Lower leg skin (tissue), 4 donors: ENCODE data around the gene ATP5MC2. TPM values are rescaled to one million over a fixed set of nuclear protein-coding genes. Genes with fewer than 3 reads are reported as not detected.

Experiments used
- DNase-seq, 2 donors: peaks; one replicate each; pipeline ENCODE4 v3.0.0-alpha.2; 2019; ENCODE audit warnings: low spot score in 2 of 2
- H3K4me3 ChIP-seq: fragments of 200-600 bp; sonication (generic); 2 replicates; pipeline ENCODE4 v1.5.1; 2017; ENCODE audit warnings: mild to moderate bottlenecking, low read depth; ENCODE audit not compliant: poor library complexity, severe bottlenecking
- CTCF ChIP-seq, 3 donors: fragments of 450-650 bp; IDR thresholded peaks; one replicate each; pipeline ENCODE4 v1.5.1; 2016; ENCODE audit warnings: antibody characterized with exemption in 3 of 3, mild to moderate bottlenecking in 3 of 3, moderate library complexity in 2 of 3
- POLR2A ChIP-seq, 2 donors: fragments of 450-650 bp; IDR thresholded peaks; one replicate each; pipeline ENCODE4 v1.6.1; 2016 to 2017; ENCODE audit warnings: antibody characterized with exemption in 2 of 2, mild to moderate bottlenecking in 1 of 2, moderate library complexity in 1 of 2
- WGBS, 2 donors: methylation state at CpG; one replicate each; pipeline ENCODE4 v1.1.5; 2018; 5-methylcytosine and 5-hydroxymethylcytosine counted together
- intact Hi-C: fragments of 100-400 bp; cut with DNase I; formaldehyde crosslinking; loops from one replicate; pipeline ENCODE4 v1.15.0; 2023; ENCODE audit warnings: low total_unique reads
- total RNA-seq, 4 donors: library from RNA; depleted of rRNA; stranded (reverse); fragments of >200 nt; gene quantifications; one replicate each; pipeline ENCODE4 v1.1.0, GENCODE V29; 2016

ATP5MC2 gene
- total RNA-seq, 4 donors from 2014 or later = 214 to 533 (median 318) TPM

- H3K4me3 ChIP-seq = no peak overlapping the region
- WGBS, 2 donors = 76 to 80% methylated on average over 4 of the region's 4 CpGs
- intact Hi-C loops = loop anchor here (5.0 kb wide), 1 partner anchor 39 kb away; no protein-coding TSS in a partner anchor
- TF ChIP-seq POLR2A (IDR thresholded peaks at IDR 0.05) (no peak), CTCF (IDR thresholded peaks at IDR 0.05) (no peak)
- DNase-seq = no peak
These were observed 27.9 kb upstream of the ATP5MC2 start for GRCh38 chr12:53703756-53704155.

- peak; percentile 78 to 97 for DNase-seq
- no peak for TF ChIP-seq POLR2A (IDR thresholded peaks at IDR 0.05)
- peak in 1 of 3 donors; percentile 87 for TF ChIP-seq CTCF (IDR thresholded peaks at IDR 0.05)
- intact Hi-C loops = loop anchor here (5.0 kb wide), 1 partner anchor 41 kb away; no protein-coding TSS in a partner anchor
- 4% methylated on average over 8 of the region's 8 CpGs for WGBS, 2 donors
- H3K4me3 ChIP-seq = no peak overlapping the region
These were observed 25.8 kb upstream of the ATP5MC2 start for GRCh38 chr12:53701518-53702264.

- no peak for DNase-seq
- H3K4me3 ChIP-seq = no peak overlapping the region
- intact Hi-C loops = loop anchor here (5.0 kb wide), 1 partner anchor 42 kb away; no protein-coding TSS in a partner anchor
- no peak for TF ChIP-seq CTCF (IDR thresholded peaks at IDR 0.05)
- TF ChIP-seq POLR2A (IDR thresholded peaks at IDR 0.05) = no peak
- 73 to 74% methylated on average over 6 of the region's 6 CpGs for WGBS, 2 donors
These were observed 24.7 kb upstream of the ATP5MC2 start for GRCh38 chr12:53700567-53700966.

GRCh38 chr12:53699678-53700025 is 23.8 kb upstream of the ATP5MC2 start:
- WGBS, 2 donors = 45 to 47% methylated on average over 5 of the region's 5 CpGs
- intact Hi-C loops = loop anchor here (5.0 kb wide), 1 partner anchor 43 kb away; no protein-coding TSS in a partner anchor
- DNase-seq = no peak

GRCh38 chr12:53698948-53699677 is 23.2 kb upstream of the ATP5MC2 start:
- 50 to 53% methylated on average over 3 of the region's 3 CpGs for WGBS, 2 donors
- DNase-seq = no peak
- intact Hi-C loops = no loop called here
- H3K4me3 ChIP-seq = no peak overlapping the region
- TF ChIP-seq CTCF (IDR thresholded peaks at IDR 0.05) = no peak
- no peak for TF ChIP-seq POLR2A (IDR thresholded peaks at IDR 0.05)

More at GRCh38 chr12:53699678-53700025, 23.8 kb upstream of the ATP5MC2 start:
- no peak overlapping the region for H3K4me3 ChIP-seq
- TF ChIP-seq POLR2A (IDR thresholded peaks at IDR 0.05) (no peak), CTCF (IDR thresholded peaks at IDR 0.05) (no peak)
